Neural cell (in vitro differentiated cells): Measurements from ENCODE around the gene TMEM184C.

Source experiments
- CTCF ChIP-seq: fragments of 450-650 bp; IDR thresholded peaks from 2 replicates; pipeline ENCODE4 v1.5.1; 2014; ENCODE audit warnings: antibody characterized with exemption, mild to moderate bottlenecking, moderate library complexity; ENCODE audit not compliant: poor library complexity, severe bottlenecking
- EZH2 ChIP-seq: fragments of 200-600, 300-800 bp; shearing (Covaris generic), sonication (generic); IDR thresholded peaks from 2 replicates; pipeline ENCODE4 v1.6.1; 2014; ENCODE audit warnings: antibody characterized with exemption, low read length, borderline replicate concordance, mild to moderate bottlenecking; ENCODE audit not compliant: insufficient read depth, poor library complexity, severe bottlenecking
- POLR2AphosphoS5 ChIP-seq: IDR thresholded peaks from 2 replicates; pipeline ENCODE4 v1.6.1; 2012
- RAD21 ChIP-seq: fragments of 450-650 bp; conservative IDR thresholded peaks from 2 replicates; pipeline ENCODE4 v1.6.1; 2014; ENCODE audit warnings: antibody characterized with exemption, mild to moderate bottlenecking, moderate library complexity
- REST ChIP-seq: IDR thresholded peaks from 2 replicates; pipeline ENCODE4 v1.6.1; 2012; ENCODE audit warnings: borderline replicate concordance
- SMC3 ChIP-seq: fragments of 450-650 bp; conservative IDR thresholded peaks from 2 replicates; pipeline ENCODE4 v1.6.1; 2014; ENCODE audit warnings: antibody characterized with exemption, mild to moderate bottlenecking, moderate library complexity; ENCODE audit not compliant: poor library complexity

- TF ChIP-seq RAD21: no peak
- no peak for TF ChIP-seq SMC3
- no peak for TF ChIP-seq CTCF
- no peak for TF ChIP-seq EZH2
- TF ChIP-seq POLR2AphosphoS5: no peak
- TF ChIP-seq REST: no peak
Measured at GRCh38 chr4:147580396-147580795, 36.8 kb upstream of the TMEM184C start.
